ENCODE results near the gene GRK1.
"Not testable (repeated sequence)": the region's sequence is repeated elsewhere in the genome, so short reads cannot be mapped to it uniquely, and the experiment has no call there.

Gene GRK1

DNA sequence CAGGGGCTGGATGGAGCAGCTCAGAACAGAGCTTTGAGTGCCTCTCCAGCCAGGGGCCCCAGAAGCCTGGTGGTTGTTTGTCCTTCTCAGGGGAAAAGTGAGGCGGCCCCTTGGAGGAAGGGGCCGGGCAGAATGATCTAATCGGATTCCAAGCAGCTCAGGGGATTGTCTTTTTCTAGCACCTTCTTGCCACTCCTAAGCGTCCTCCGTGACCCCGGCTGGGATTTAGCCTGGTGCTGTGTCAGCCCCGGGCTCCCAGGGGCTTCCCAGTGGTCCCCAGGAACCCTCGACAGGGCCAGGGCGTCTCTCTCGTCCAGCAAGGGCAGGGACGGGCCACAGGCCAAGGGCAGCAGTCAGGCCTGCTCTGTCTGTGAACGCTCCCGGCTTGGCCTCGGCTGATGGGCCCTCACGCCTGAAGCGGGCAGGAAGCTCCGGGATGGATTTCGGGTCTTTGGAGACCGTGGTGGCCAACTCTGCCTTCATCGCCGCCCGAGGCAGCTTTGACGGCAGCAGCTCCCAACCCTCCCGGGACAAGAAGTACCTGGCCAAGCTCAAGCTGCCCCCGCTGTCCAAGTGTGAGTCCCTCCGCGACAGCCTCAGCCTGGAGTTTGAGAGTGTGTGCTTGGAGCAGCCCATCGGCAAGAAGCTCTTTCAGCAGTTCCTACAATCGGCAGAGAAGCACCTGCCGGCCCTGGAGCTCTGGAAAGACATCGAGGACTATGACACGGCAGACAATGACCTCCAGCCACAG, at the start of gene GRK1:
TSS of gene GRK1 (plus strand) at position 269 of the 751 bp plus-strand sequence. CDS start at position 437, 168 bp downstream.
- DNase-seq = no peak

DNA sequence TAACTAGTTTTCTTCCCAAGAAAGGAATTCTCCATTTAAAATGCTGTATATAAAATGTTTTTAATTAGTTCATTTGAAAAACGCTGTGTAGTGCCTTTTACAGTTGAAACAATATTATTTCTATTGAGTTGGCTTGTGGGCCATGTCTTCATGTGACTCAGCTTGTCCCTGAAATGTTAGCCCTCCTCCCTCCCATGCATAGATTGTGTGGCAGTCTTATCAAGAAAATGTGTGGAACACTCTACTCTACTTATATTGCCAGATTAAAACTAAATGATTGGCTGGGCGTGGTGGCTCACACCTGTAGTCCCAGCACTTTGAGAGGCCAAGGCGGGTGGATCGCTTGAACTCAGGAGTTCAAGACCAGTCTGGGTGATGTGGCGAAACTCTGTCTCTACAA, 49.1 kb upstream of the GRK1 start:
- DNase-seq = no peak

DNA sequence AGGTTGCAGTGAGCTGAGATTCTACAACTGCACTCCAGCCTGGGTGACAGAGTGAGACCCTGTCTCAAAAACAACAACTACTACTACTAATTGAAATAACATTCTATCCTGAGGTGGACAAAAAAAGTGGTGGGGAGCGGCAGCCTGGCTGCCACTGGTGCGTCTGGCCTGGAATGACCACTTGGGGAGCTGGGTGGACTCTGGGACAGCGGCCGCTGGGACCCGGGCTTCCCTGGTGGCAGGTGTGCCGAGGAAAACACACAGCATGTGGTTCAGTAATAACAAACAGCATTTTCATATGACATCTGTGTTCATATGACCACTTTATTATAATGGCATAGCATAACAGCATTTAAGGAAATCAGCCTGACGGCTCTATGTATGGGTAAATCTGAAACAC, 48.6 kb upstream of the GRK1 start:
- no peak for DNase-seq

DNA sequence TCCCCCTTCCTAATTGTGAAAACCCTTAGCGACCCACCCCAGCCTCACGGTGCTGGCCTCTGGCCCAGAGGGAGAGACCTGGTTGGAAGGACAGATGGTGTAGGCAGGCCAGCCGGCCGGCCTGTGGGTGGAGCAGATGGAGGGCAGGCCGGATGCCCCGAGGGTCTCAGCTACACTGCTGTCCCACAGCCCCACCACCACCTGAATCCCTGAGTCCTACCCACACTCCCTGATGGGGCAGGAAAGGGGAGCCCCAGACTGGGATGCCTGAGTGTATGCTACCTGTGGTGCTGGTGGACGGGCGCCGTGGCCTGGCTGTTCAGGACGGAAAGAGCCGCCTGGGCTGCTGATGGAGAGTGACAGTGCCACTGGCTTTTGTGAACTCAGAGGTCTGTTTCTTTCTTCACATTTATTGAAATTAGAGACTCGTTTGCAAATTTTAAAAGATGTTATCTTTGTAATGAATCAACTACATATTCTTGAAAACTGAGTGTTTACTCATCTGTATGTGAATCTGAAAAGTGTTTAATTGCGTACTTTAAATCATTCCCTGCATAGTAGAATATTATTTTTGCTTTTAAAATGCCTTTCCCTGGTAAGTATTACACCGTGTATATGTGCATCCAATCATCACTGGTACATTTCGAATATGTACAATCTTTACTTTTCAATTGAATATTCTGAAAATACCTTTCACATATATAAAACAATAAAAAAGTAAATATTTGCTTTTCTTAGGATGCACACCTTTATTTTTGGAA, 46.8 kb upstream of the GRK1 start:
- no peak for DNase-seq

DNA sequence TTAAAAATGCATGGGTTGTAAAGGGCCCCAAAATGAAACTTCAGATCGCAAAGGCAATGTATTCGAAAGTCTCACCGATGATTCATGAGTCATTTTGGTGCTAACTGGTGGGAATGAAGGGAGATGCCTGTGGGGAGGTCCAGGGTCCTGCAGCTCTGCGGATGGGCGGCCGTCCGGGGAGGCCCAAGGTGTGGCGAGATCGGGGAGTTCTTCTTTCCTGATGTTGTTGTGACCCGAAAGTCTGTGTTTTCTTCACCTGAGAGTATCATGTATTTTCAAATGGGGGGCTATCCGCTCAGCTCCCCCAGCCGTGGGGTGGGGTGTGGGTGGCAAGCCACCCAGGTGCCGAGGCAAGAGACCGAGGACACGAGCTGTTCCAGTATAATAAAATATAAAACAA, 46.0 kb upstream of the GRK1 start:
- DNase-seq = no peak

DNA sequence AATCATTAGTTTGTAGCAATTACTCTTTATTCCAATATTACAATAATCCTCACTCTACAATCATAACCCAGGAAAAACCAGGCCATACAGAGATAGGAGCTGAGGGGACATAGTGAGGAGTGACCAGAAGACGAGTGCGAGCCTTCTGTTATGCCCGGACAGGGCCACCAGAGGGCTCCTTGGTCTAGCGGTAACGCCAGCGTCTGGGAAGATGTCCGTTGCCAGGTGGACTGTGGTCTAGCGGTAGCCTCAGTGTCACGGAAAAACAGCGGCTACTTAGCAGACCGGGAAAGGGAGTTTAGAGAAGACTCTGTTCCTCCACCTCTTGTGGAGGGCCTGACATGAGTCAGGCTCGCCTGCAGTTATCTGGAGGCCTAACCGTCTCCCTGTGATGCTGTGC, 45.5 kb upstream of the GRK1 start:
- not testable (repeated sequence) for DNase-seq

DNA sequence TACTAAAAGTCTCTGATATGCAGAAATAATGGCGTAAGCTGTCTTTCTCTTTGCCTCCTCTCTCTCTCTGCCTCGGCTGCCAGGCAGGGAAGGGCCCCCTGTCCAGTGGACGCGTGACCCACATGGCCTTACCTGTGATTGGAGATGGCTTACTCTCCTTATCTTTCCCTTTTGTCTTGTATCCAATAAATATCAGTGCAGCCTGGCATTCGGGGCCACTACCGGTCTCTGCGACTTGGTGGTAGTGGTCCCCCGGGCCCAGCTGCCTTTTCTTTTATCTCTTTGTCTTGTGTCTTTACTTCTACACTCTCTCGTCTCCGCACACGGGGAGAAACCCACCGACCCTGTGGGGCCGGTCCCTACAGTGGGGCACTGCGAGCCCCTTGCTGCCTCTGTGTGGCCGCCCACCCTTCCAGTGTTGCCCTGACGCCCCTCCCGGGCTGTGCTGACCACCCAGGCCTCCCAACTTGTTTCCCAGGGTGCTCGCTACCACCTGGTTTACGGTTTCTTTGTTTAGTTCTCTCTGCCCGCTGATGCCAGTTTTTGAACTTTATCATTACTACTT, 45.0 kb upstream of the GRK1 start:
- DNase-seq = not testable (repeated sequence)

DNA sequence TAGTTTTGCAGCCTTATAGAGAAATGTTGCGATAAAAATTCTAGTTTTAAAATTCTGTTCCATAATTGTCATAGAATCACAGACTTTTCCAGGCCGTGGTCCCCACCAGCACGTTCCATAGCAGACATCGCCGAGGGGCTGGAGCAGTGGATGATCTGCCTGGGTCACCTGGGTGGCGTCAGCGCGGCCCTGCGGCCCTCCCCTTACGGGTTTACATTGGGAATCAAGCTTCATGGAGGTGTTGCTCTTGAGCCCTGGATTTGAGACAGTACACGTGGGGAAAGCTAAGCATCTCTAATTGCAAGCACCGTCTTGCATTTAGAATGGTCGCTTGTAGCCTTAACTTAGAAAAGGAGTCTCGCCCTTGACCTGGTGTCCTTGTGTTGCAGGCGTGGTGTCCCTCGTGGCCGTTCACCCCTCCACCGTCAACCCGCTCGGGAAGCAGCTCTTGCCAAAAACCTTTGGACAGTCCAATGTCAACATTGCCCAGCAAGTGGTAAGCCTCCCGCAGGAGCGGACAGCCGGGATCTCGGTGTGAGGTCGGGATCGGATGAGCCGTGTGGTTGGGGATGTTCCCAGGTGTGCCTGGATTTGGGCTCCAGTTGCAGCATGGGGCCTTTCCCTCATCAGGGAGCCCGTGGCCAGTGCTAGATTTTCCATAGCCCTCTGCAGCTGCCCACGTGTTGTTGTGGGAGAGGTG, 44.1 kb upstream of the GRK1 start:
- DNase-seq = no peak

DNA sequence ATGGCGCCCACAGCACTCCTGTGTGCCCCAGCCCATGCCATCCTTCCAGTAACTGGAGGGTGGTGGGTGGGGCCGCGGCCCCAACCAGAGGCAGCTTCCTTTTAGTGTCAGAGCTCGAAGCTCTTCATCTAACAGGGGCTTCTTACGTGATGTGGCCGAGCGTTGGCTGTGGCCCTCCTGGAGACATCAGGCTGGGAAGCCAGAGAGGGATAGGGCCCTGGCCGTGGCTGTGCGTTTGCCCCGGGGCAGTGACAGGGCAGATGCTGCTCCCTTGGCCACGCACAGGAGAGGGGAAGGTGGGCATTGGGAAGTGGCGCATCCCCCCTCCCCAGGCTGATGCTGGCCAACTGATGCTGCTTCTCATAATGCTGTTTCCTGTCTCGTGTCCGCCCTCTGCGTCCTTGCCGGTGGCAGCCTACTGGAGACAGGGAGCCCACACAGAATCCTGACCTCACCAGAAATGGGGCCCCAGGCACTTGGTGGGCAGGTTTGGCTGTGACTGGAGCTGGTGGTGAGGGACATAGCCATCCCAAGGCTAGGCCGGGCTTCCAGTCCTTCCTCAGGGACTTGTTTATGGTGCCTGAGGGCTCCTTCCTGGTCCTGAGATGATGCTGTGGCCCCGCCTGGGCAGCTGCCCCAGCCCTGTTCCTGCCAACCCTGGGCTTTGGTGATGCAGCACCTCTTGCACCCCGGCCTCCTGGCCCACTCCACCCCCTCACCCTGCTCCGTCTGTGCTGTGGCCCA, 43.4 kb upstream of the GRK1 start:
- DNase-seq = no peak

DNA sequence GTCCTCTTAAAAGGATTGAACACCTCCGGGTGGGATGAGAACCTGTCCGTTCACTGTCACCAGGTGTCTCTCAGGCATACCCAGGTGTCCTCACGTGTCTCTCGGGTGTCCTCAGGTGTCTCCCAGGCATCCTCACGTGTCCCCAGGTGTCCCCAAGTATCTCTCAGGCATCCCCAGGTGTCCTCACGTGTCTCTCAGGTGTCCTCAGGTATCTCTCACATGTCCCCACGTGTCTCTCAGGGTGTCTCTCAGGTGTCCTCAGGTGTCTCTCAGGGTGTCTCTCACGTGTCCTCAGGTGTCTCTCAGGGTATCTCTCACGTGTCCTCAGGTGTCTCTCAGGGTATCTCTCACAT, 42.8 kb upstream of the GRK1 start:
- DNase-seq = no peak

DNA sequence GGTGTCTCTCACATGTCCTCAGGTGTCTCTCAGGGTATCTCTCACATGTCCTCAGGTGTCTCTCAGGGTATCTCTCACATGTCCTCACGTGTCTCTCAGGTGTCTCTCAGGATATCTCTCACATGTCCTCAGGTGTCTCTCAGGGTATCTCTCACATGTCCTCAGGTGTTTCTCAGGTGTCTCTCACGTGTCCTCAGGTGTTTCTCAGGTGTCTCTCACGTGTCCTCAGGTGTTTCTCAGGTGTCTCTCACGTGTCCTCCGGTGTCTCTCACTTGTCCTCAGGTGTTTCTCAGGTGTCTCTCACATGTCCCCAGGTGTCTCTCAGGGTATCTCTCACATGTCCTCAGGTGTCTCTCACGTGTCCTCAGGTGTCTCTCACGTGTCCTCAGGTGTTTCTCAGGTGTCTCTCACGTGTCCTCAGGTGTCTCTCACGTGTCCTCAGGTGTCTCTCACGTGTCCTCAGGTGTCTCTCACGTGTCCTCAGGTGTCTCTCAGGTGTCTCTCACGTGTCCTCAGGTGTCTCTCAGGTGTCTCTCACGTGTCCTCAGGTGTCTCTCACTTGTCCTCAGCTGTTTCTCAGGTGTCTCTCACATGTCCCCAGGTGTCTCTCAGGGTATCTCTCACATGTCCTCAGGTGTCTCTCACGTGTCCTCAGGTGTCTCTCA, 42.2 kb upstream of the GRK1 start:
- DNase-seq = not testable (repeated sequence)

DNA sequence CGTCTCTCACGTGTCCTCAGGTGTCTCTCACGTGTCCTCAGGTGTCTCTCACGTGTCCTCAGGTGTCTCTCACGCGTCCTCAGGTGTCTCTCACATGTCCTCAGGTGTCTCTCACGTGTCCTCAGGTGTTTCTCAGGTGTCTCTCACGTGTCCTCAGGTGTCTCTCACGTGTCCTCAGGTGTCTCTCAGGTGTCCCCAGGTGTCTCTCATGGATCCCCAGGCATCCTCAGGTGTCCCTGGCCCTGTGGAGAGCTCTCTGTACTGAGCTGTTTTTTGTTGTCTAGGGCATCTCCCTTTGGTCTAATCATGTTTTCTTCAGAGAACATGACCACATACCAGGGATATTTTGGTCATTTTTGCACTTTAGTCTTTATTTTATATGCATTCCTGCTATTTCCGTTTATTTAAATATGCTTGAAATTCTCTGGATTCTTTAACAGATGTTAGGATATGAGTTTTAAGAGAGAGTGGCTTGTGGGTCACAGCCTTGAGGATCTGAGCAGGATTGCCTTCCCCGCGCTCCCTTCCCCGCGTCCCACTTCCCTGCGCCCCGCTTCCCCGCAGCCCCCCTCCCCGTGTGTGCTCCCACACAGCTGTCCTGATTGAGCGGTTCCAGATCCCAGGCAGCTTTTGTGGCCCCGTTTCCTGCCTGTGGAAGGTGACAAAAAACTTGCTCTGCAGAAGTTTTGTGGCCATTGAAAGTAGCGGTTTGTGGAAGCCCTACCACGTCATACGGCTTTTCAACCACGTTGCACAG, 40.9 kb upstream of the GRK1 start:
- DNase-seq = no peak

DNA sequence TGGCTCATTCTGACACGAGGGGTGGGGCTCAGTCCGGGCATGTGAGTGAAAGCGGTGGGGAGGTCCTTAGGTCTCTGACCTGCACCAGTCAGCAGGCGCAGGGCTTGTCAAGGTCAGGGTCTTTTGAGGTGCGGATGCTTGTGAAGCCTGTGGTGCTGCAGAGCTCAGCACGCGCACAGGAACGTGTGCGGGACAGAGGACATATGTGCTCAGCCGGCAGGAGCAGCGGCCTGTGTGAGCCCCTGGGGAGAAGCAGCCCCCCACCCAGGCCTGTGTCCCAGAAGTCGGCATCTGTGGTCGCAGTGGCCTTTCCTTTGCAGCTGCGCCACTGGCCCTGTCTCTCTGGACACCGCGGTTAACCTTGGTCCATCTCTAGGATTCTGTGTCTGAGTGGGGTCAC, 39.9 kb upstream of the GRK1 start:
- no peak for DNase-seq

DNA sequence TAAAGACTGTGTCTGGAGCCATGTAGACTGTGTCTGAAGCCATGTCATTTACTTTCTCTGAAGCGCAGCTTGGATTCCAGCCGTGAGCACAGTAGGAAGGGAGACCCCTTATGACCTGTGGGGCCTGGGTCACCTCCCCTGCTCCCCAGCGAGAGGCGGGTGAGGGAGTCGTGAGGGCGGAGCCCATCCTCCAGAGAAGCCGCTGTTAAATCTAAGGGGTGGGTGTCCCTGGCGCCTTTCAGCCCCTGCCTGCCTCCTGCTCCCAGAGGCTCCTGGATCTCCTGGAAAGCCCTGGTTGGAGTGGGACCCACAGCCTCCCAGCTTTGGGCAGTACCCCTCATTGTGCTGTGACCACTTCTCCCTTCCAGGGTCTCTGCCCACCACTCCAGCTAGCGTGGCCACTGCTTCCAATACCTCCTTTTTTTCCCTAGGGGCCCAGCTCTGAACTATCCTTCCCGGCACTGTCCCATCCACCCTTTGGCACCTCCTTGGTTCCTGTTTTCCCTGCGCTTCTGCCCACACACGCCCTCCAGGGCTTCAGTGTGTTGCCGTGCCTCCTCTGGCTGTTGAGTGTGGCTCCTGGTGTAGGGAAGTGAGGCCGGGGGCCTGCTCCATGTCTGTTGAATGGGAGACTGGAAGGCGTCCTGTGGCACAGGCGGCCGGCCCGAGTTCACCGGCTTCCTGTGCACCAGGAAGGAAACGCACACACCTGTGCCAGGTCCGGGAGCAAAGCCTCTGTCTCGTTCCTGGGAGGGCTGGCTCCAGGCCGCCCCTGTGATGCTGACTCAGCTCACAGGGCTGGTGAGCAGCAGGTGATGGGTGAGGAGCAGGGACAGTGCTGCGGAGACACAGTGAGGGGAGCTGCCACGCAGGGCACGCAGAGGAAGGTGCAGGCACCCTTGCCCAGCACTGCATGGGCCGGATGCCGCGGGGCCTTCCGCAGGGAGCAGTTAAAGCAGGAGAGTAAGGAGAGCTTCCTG, 38.4 kb upstream of the GRK1 start:
- DNase-seq = no peak

DNA sequence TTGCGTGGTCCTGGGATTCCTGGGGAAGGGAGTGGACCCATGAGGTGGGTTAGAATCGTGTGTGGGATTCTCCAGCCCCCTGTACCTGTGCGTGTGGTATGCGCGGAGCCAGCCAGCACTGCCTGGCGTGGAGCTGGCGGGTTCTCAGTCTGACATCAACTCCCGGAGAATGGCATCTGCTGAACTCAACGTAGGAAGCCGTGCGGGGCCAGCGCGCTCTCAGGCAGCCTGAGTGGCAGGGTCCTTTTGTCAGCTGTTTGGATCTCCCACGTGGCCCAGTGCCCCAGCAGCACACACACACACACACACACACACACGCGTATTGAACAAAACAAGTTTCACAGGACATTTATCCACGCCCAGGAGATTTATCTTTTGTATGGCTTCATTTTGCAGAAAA, 37.2 kb upstream of the GRK1 start:
- DNase-seq = no peak

DNA sequence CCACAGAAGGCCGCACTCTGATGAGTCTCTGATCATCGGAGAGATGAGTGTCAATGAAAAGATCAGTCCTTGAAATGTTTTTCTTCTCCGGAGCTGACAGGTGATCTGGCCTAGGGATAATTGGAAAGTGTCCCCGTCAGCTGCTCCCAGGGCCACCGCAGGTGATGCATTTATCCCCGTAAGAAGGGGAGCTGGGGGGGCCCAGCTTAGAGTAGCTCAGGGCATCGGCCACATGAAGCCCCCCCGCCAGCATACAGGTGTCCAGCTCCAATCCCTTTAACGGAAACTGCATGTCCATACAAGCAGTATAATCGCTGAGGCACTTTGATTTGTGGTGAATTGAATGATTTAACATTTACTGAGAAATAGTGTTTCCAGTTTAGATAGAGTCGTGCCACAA, 36.7 kb upstream of the GRK1 start:
- no peak for DNase-seq

DNA sequence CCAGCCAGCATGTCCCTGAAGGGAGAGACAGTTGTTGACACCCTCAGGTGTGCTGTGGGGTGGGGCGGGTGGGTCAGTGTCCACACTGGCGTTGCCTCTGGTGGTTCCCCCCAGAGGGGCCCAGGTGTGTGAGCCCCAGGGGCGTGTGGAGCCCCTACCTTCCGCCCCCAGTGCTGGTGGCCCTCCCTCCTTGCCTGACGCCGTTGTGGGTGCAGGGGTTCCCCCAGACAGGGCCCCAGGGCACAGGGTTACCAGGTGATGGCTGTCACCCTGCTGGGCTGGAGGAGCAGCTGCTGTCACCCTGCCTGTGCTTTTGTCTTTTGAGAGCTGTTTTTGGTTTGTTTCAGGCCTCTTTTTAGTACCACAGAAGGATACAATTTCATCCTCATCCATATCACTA, 36.2 kb upstream of the GRK1 start:
- DNase-seq = no peak

DNA sequence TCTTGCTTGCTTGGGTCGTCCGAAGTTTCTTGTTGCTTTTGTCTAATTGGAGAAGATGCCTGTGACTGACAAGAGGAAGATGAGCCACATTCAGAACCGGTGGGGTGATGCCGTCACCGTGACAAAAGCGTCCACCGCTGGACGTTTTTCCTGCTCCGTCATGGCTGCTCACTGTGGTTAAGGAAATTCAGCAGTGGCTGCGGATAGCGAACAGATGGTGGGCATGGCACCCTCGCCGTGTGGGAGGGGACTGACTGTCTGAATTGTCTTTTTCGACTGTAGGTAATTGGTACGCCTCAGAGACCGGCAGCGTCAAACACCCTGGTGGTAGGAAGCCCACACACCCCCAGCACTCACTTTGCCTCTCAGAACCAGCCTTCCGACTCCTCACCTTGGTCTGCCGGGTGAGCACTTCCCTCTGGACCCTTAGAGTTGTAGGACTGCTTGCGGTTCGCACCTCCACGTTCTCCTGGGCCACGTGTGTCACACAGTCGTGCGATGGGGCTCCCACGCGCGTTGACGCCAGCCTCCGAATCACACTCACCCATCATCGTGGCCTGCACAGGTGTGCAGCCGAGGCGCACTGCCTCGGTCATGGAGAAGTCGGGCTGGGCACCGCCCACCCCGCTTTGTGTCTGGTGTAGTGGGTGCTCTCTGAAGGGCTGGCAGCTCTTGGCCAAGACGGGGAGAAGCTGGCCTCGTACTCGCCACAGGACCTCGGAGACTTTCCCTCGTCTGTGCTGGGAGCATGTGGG, 35.5 kb upstream of the GRK1 start:
- DNase-seq = no peak

DNA sequence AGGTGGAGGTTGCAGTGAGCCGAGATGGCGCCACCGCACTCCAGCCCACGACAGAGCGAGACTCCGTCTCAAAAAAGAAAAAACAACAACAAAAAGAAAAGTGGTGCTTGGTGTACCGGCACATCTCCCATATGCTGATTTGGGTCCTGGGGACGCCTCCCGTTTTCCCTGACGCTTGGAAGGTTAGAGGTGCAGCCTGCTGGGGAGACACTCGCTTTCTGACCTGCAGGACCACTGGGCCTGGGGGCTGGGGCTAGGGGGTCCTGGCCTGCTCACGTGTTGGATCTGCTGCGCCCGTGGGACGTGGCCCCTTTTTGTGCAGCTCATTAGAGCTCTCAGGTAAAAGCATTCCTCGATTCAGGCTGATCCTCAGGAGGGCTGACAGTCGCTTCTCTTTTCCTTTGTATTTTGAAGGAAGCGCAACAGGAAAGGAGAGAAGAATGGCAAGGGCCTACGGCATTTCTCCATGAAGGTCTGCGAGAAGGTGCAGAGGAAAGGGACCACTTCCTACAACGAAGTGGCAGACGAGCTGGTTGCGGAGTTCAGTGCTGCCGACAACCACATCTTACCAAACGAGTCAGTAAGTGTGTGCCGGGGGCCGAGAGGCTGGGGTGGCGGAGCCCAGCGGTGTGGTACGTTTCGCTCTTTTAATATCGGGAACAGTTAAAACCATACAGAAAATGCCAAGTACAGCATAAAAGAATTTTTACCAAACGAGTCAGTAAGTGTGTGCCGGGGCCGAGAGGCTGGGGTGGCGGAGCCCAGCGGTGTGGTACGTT, 34.1 kb upstream of the GRK1 start:
- DNase-seq = no peak

Data from NCI-H1436 (cell line).